GM06990 (cell line): ENCODE results near the gene MAP2K4.

Experiments used
- DNase-seq: peaks from one replicate; pipeline ENCODE4 v3.0.0-alpha.2; 2011; ENCODE audit not compliant: insufficient read length; ENCODE audit errors: extremely low read depth
- H3K27me3 ChIP-seq: replicated peaks from 2 replicates; pipeline ENCODE4 v1.6.0; 2011; ENCODE audit warnings: low read length; ENCODE audit not compliant: control insufficient read depth, insufficient read depth
- H3K36me3 ChIP-seq: 2 replicates; pipeline ENCODE4 v1.5.1; 2011; ENCODE audit warnings: low read length; ENCODE audit not compliant: control insufficient read depth, insufficient read depth
- H3K4me3 ChIP-seq: replicated peaks from 2 replicates; pipeline ENCODE4 v1.5.1; 2011; ENCODE audit warnings: low read depth, mild to moderate bottlenecking, control low read depth, low read length
- TF ChIP-seq, protein P1 (sequence below): IDR thresholded peaks from 2 replicates; pipeline ENCODE4 v1.5.1; 2011; ENCODE audit warnings: low read length, control low read depth, mild to moderate bottlenecking, inconsistent platforms; ENCODE audit not compliant: insufficient read depth, poor library complexity, severe bottlenecking

Gene MAP2K4

DNA sequence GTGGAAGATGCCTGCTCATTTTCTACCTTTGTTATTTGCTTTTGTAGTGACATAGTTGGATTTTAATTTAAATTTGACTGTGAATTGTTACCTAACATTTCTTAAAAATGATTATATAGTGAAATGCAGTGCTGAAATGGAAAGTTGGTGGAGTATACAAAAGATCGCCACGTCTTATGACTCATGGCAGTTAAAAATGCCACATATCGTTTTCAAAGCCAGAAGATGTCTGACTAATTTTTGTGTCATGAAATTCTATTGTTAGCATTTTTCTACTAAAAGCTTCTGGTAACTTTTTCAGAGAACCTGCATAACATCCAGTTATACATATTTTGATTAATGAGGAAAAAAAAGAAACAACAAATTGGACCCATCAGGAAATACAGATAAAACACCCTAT, 20.6 kb downstream of the MAP2K4 start:
- TF ChIP-seq, protein P1, sequence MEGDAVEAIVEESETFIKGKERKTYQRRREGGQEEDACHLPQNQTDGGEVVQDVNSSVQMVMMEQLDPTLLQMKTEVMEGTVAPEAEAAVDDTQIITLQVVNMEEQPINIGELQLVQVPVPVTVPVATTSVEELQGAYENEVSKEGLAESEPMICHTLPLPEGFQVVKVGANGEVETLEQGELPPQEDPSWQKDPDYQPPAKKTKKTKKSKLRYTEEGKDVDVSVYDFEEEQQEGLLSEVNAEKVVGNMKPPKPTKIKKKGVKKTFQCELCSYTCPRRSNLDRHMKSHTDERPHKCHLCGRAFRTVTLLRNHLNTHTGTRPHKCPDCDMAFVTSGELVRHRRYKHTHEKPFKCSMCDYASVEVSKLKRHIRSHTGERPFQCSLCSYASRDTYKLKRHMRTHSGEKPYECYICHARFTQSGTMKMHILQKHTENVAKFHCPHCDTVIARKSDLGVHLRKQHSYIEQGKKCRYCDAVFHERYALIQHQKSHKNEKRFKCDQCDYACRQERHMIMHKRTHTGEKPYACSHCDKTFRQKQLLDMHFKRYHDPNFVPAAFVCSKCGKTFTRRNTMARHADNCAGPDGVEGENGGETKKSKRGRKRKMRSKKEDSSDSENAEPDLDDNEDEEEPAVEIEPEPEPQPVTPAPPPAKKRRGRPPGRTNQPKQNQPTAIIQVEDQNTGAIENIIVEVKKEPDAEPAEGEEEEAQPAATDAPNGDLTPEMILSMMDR: no peak
- no peak for DNase-seq
- H3K4me3 ChIP-seq: no peak overlapping the region
- no peaks in the 10 kb centered on the region for H3K36me3 ChIP-seq
- H3K27me3 ChIP-seq: no peaks in the 10 kb centered on the region

DNA sequence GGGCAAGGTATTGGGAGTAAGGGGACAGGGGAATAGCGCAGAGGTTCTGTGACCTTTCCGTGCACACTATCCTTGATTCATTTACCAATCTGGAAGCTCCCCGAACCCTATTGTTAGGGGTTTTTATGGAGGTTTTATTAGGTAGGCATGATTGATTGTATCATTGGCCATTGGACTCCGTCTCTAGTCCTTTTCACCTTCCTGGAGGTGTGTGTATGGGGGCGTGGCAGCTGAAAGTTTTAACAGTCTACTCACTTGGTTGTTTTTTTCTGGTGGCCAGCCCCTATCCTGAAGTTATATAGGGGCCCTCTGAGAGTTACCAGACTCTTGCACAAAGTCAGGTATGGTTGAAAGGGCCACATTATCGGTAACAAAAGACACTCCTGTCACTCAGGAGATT, 23.0 kb downstream of the MAP2K4 start:
- TF ChIP-seq, protein P1: no peak
- DNase-seq: no peak
- no peak overlapping the region for H3K4me3 ChIP-seq
- no peaks in the 10 kb centered on the region for H3K27me3 ChIP-seq
- H3K36me3 ChIP-seq: no peaks in the 10 kb centered on the region

DNA sequence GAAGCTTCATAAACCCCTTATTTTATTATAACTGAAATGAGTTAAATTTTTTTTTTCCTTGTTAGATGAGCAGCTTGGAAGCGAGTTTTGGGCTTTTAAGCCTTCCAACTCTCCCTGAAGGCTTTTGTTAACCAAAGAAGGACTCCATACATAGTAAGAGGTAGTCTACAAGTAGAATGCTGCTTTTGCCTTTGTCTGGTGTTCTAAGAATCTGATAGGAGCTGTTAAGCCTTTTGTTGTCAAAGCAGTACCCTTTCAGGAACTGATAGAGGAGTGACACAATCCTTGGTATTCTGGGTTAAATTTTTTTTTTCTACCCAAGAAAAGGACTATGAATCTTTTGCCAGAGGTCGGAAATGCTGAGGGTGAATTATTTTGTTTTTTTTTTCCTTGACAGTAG, 26.1 kb downstream of the MAP2K4 start:
- DNase-seq: no peak
- H3K4me3 ChIP-seq: no peak overlapping the region
- no peaks in the 10 kb centered on the region for H3K36me3 ChIP-seq
- H3K27me3 ChIP-seq: no peaks in the 10 kb centered on the region
- TF ChIP-seq, protein P1: no peak

DNA sequence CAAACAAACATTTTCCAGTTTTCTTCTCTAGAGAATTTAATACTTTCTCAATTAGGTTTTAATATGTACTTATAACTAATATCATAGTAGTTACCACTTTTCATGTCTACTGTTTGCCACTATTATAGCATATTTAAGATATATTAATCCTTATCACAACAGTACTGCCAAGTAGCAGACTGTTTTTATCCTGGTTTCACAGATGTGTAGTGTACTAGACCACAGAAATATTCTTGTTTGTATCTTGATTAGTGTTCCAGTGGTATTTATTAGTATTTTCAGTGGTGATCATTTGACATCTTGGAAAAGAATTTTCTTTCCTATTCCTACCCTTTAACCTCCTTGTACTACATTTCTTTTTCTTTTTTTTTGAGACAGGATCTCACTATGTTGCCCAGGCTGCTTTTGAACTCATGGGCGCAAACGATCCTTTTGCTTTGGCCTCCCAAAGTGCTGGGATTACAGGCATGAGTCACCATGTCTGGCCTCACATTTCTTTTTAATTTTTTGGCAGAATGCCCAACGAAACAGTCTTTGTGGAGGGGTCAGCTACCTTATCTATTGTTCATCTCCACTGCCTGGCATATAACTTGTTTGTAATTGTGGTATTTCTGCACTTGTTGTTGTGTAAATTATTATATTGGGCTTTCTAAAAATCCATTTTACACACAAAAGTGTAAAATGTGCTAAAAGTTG, 27.2 kb downstream of the MAP2K4 start:
- no peaks in the 10 kb centered on the region for H3K27me3 ChIP-seq
- DNase-seq: no peak
- H3K36me3 ChIP-seq: no peaks in the 10 kb centered on the region
- TF ChIP-seq, protein P1: no peak
- H3K4me3 ChIP-seq: no peak overlapping the region

DNA sequence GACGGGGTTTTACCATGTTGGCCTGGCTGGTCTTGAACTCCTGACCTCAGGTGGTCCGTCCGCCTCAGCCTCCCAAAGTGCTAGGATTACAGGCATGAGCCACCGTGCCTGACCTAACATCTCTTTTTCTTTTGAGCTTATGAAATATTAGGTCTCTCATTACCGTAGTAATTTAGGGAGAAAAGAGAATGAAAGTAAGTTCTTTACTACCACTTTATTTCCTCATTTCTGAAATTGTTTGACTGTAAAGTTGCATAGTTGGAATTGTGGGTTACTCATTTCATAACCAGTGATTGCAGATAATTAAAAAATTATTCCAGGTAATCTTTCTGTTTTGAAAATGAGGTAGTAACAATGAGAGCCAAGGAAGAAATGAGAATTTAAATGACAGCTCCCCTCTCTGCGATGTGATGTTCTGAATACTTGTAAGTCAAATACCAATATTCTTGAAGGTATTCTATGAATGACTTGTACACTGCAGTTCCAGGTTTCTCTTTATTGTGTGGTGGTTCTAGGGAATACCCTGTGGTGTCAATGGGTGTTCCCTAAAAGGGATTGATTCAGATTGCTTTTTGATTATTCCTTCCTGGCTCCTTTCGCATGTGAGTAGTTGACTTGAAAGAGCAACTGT, 28.3 kb downstream of the MAP2K4 start:
- DNase-seq: peak; percentile 6
- no peaks in the 10 kb centered on the region for H3K27me3 ChIP-seq
- TF ChIP-seq, protein P1: no peak
- H3K4me3 ChIP-seq: no peak overlapping the region
- no peaks in the 10 kb centered on the region for H3K36me3 ChIP-seq
